Mucosa of descending colon (tissue), 3 donors: ENCODE results near the gene LINC01488. TPM values are rescaled to one million over a fixed set of nuclear protein-coding genes. Genes with fewer than 3 reads are reported as not detected.

ENCODE experiments used
- ATAC-seq: fragments of 200-7000 bp; cut with Tn5 transposase; one replicate; pipeline ENCODE4 v1.9.1; 2020; ENCODE audit warnings: mild to moderate bottlenecking, moderate library complexity
- DNase-seq, 3 donors: peaks; one replicate each; pipeline ENCODE4 v3.0.0-alpha.2; 2020
- H3K36me3 ChIP-seq: fragments of 200-600 bp; one replicate; pipeline ENCODE4 v1.8.0; 2021; ENCODE audit warnings: low read depth, mild to moderate bottlenecking
- H3K4me1 ChIP-seq: fragments of 200-600 bp; one replicate; pipeline ENCODE4 v1.8.0; 2021; ENCODE audit warnings: low read depth, mild to moderate bottlenecking
- H3K4me3 ChIP-seq: fragments of 200-600 bp; one replicate; pipeline ENCODE4 v1.8.0; 2021; ENCODE audit warnings: mild to moderate bottlenecking
- H3K9me3 ChIP-seq: fragments of 200-600 bp; one replicate; pipeline ENCODE4 v1.8.0; 2021; ENCODE audit warnings: mild to moderate bottlenecking
- intact Hi-C, 2 donors: fragments of 100-400 bp; cut with DNase I in 1 of 2; cut with micrococcal nuclease in 1 of 2; formaldehyde crosslinking; loops; one replicate each; pipeline versions ENCODE4 v1.11.0 to v1.11.1; 2022; cut with DNase I, micrococcal nuclease
- total RNA-seq, 3 donors: library from RNA; stranded (reverse); fragmentation: NEBNext Ultra II Directional in 2 of 3; extraction: Animal tissue kit (Norgen Biotek cat#: 25700) in 2 of 3; gene quantifications; one replicate each; pipeline versions ENCODE4 v1.2.1 to v1.2.4, GENCODE V29; 2021 to 2023
- TF ChIP-seq, protein P1 (sequence below): fragments of 200-600 bp; IDR thresholded peaks from one replicate; pipeline ENCODE4 v1.8.0; 2022; ENCODE audit warnings: antibody characterized with exemption, mild to moderate bottlenecking
- donor health status: DM: no; HTN: no; CAD: no; lungs with moderate emphysema.
- donor health status: DM: no; HTN: no; CAD: no.
- donor health status: DM: no; HTN: yes; CAD: no.

LINC01488 gene
- total RNA-seq, 3 donors from 2014 or later, result not detected

DNA sequence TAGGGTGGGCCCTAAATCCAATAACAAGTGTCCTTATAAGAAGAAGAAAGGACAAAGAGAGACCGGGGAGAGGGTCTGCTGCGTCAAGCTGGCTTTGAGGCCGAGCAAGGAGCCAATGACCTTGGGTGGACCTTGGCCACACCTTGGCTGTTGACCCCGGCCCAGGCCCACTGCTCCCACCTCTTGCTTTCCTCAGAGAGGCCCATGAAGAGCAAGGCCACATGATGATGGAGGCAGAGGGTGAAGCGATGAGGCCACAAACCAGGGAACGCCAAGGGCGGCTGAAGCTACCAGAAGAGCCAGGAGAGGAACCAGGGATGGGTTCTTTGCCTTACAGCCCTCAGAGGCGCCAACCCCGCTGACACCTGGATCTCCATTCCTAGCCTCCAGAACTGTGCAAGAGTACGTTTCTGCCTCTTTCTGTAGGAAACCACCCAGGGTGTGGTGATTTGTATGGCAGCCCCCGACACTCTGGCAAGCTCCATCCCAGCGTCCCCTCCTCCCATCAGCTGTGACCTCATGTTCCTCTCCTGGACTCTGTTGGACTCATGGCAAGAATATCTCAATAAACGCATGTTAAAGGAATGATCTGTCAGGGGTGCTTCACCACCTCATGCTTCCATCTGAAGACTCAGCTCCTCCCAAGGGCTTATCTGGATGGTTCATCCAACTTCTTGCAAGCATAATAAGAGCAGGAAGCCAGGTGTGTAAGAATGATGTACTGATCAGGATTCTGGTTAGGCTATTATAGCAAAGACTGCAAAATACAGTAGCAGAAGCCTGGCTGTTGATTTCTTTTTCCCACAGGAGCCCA lies 41.6 kb upstream of the LINC01488 start:
- ATAC-seq, result no peak
- Histone ChIP-seq H3K4me1 (peaks cover 9% of the 10 kb centered on the region), H3K4me3 (no peak overlapping the region), H3K36me3 (no peaks in the 10 kb centered on the region), H3K9me3 (no peaks in the 10 kb centered on the region)
- intact Hi-C loops, result no loop called here
- peak in 1 of 3 donors; percentile 15 for DNase-seq
- TF ChIP-seq, protein P1, sequence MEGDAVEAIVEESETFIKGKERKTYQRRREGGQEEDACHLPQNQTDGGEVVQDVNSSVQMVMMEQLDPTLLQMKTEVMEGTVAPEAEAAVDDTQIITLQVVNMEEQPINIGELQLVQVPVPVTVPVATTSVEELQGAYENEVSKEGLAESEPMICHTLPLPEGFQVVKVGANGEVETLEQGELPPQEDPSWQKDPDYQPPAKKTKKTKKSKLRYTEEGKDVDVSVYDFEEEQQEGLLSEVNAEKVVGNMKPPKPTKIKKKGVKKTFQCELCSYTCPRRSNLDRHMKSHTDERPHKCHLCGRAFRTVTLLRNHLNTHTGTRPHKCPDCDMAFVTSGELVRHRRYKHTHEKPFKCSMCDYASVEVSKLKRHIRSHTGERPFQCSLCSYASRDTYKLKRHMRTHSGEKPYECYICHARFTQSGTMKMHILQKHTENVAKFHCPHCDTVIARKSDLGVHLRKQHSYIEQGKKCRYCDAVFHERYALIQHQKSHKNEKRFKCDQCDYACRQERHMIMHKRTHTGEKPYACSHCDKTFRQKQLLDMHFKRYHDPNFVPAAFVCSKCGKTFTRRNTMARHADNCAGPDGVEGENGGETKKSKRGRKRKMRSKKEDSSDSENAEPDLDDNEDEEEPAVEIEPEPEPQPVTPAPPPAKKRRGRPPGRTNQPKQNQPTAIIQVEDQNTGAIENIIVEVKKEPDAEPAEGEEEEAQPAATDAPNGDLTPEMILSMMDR, result no peak

GRCh38 chr11:69440876-69441275 lies 40.6 kb upstream of the LINC01488 start:
- DNase-seq (no peak), ATAC-seq (no peak)
- intact Hi-C loops, result no loop called here
- no peak overlapping the region for H3K4me3 ChIP-seq
- no peaks in the 10 kb centered on the region for H3K9me3 ChIP-seq
- TF ChIP-seq, protein P1, result no peak
- H3K4me1 ChIP-seq, result peaks cover 9% of the 10 kb centered on the region
- H3K36me3 ChIP-seq, result no peaks in the 10 kb centered on the region

DNA sequence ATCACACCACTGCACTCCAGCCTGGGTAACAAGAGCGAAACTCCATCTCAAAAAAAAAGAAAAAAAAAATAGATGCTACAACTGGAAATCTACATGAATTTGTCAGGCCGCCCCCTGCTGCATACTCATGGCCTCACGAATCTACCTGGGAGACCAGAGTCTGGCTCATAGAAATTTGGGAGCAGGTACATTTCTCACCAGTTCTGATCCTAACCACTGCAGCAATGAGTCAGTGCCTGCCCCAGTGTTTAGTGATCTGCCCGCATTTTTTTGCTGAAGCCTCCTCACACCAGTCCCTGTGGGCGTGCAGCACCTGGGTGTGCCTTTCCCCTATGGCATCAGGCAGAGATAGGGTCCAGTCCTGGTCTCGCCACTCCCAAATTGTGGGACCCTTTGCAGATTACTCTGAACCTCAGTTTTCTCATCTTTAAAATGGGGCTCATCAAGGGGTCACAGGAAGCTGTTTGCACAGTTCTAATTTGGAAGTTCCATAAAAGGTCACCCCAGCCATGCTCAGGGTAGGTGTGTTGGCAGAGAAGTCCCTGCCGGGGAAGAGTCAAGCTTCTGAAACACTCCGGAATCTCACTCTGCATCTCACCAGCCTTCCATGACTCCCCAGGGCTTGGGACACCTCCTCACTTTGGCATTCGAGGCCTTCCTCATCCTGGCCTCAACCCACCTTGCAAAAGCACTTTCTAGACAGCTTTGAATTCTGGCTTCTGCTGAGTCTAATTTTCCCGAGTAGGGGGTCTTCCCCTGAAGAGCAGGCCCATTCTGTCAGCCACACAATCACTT lies 39.3 kb upstream of the LINC01488 start:
- TF ChIP-seq, protein P1, result no peak
- no peak for ATAC-seq
- intact Hi-C loops, result no loop called here
- Histone ChIP-seq H3K4me3 (no peak overlapping the region), H3K9me3 (no peaks in the 10 kb centered on the region), H3K4me1 (peaks cover 9% of the 10 kb centered on the region), H3K36me3 (no peaks in the 10 kb centered on the region)
- DNase-seq, result no peak

DNA sequence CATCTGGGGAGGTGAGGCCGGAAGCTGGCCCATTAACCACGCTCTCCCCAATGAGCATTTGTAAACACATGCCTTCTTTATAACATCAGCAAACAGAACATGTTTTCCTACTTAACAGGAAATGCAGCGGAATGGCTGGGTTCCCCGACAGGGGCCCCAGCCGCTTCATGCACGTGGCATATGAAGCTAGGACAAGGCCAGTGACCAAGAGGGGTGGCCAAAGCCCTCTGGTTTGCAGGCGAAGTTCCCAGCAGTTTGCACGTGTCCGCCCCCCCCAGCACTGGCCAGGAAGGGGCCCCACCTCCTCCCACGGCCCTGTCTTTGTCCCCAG lies 38.7 kb upstream of the LINC01488 start:
- peak; percentile 20 for ATAC-seq
- DNase-seq, result peak in 2 of 3 donors; percentile 47 to 63
- TF ChIP-seq, protein P1, result no peak
- H3K4me1 ChIP-seq, result peaks cover 9% of the 10 kb centered on the region
- no peaks in the 10 kb centered on the region for H3K9me3 ChIP-seq
- H3K4me3 ChIP-seq, result no peak overlapping the region
- intact Hi-C loops, result no loop called here
- H3K36me3 ChIP-seq, result no peaks in the 10 kb centered on the region

DNA sequence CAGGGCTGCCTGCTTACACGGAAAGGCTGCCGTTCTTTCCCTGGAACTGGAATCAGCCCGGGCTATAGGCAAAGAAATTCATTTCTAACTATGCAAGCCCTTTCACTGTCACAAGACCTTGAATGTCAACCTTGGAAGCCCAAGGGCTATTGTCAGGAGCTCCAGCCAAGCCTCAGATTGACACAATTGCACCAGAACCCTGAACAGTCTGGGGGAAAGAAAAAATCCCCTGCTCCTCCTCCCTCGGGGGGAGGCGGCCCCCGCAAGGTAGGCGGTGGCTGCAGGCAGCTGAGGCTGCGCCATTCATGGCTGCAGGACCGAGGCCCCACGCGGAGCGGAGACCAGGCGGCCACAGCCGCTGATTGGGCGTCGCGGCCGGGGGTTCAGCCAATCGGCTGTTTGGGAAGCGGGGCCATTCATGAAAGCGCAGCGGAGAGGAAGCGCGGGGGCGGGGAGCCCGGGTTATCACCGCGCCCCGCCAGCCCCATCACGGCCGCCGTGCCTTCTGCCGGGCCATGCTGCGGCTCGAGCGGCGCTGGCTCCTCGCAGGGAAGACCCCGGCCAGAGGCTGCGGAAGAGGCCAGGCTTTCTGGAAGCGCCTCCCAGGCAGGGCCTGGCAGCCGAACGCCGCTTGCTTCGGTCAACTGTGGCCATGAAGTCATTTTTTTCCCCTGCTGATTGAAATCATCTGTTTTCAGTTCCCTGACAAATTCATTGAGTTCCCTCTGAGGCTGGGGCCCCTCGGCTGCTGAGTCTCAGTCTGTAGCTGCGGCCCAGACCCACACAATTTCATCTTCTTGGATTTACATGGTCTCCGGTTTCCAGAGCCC lies 38.1 kb upstream of the LINC01488 start:
- ATAC-seq (peak; percentile 94), DNase-seq (peak; percentile 90 to 92 (median 92))
- intact Hi-C loops, result no loop called here
- Histone ChIP-seq H3K4me3 (no peak overlapping the region), H3K36me3 (no peaks in the 10 kb centered on the region), H3K4me1 (peaks cover 9% of the 10 kb centered on the region), H3K9me3 (no peaks in the 10 kb centered on the region)
- TF ChIP-seq, protein P1, result no peak
